ENCODE data around the gene CAPN11. TPM values are rescaled to one million over a fixed set of nuclear protein-coding genes. Genes with fewer than 3 reads are reported as not detected.

The CAPN11 gene
- polyA plus RNA-seq, 1 donor from 2014 or later = not detected

DNA sequence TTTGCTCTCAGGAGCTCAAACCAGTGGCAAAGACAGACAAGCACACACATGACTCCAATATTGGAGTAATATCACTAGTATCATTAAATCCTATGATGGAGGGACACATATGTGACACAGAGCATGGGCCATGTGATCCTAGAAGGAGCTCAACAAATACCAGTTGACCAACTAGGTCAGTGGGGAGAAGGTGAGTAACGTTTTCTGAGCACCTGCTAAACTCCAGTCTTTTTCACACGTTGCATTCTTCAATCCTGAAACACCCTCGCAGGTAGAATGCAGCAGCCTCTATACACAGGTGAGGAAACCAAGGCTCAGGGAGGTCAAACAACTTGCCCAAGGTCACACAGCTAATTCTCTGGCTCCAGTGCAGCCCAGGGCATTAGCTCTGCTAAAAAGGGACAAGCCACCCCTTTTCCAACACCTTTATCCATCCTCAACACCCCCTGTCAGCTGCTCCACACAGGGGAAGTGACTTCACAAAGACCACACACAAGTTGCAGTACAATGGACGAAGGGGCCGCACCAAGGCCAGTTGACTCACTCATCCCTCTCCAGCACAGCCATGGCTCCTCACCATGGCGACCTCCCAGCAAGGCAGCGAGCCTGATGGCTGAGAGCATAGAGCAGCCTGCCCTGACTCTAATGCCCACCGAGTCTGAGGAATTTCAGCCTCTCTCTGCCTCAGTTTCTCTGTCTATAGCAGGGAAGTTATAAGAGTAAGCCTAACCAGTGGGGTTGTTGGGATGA is 4.4 kb downstream of the CAPN11 start:
- Histone ChIP-seq H3K36me3 (ENCODE audit: insufficient read depth, low read length) (no peaks in the 10 kb centered on the region), H3K27me3 (ENCODE audit: insufficient read depth, low read depth, low read length) (no peaks in the 10 kb centered on the region), H3K4me3 (ENCODE audit: low read length) (no peak overlapping the region), H3F3A (ENCODE audit: insufficient read depth, low read length, poor library complexity, severe bottlenecking) (no peaks in the 10 kb centered on the region), H3K9me2 (ENCODE audit: insufficient read depth, low read length) (no peaks in the 10 kb centered on the region), H3K4me2 (ENCODE audit: low read length) (no peak overlapping the region), H3K9me3 (ENCODE audit: low read length) (no peaks in the 10 kb centered on the region), H3K79me2 (replicated peaks; ENCODE audit: insufficient read depth, low read length) (no peaks in the 10 kb centered on the region), H3K9ac (ENCODE audit: low read length) (no peak overlapping the region), H4K20me1 (ENCODE audit: insufficient read depth) (no peaks in the 10 kb centered on the region), H3K27ac (ENCODE audit: low read length) (no peak overlapping the region), H2AFZ (ENCODE audit: low read depth, low read length) (no peak overlapping the region)
- TF ChIP-seq MXI1 (conservative IDR thresholded peaks at IDR 0.05; ENCODE audit: poor library complexity, severe bottlenecking) (no peak), POLR2AphosphoS5 (IDR thresholded peaks at IDR 0.05) (no peak), EZH2 (IDR thresholded peaks at IDR 0.05; ENCODE audit: borderline replicate concordance, insufficient read depth, low read length, poor library complexity, severe bottlenecking) (no peak)
- TF ChIP-seq, protein P1, sequence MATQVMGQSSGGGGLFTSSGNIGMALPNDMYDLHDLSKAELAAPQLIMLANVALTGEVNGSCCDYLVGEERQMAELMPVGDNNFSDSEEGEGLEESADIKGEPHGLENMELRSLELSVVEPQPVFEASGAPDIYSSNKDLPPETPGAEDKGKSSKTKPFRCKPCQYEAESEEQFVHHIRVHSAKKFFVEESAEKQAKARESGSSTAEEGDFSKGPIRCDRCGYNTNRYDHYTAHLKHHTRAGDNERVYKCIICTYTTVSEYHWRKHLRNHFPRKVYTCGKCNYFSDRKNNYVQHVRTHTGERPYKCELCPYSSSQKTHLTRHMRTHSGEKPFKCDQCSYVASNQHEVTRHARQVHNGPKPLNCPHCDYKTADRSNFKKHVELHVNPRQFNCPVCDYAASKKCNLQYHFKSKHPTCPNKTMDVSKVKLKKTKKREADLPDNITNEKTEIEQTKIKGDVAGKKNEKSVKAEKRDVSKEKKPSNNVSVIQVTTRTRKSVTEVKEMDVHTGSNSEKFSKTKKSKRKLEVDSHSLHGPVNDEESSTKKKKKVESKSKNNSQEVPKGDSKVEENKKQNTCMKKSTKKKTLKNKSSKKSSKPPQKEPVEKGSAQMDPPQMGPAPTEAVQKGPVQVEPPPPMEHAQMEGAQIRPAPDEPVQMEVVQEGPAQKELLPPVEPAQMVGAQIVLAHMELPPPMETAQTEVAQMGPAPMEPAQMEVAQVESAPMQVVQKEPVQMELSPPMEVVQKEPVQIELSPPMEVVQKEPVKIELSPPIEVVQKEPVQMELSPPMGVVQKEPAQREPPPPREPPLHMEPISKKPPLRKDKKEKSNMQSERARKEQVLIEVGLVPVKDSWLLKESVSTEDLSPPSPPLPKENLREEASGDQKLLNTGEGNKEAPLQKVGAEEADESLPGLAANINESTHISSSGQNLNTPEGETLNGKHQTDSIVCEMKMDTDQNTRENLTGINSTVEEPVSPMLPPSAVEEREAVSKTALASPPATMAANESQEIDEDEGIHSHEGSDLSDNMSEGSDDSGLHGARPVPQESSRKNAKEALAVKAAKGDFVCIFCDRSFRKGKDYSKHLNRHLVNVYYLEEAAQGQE (IDR thresholded peaks at IDR 0.05; ENCODE audit: borderline replicate concordance) = no peak

DNA sequence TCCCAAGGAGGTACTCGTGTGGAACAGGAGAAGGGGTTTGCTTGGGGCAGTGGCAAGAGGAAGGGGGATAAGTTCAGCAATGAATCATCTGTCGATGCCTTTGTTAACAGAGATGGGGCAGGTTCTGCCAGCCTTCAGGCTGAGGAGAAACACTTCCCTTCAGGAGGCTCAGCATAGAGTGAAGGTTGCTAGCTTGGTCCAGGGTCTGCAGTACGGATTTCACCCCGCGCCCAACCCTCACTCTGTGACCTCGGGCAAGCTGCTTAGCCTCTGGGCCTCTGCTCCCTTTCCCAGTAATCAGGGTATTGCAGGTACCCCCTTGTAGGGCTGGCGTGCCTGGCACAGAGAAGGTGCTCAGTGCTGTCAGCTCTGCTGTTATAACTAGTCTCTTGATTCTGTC is 7.5 kb downstream of the CAPN11 start:
- no peak overlapping the region for H2AFZ ChIP-seq (ENCODE audit: low read depth, low read length)
- H3K4me3 ChIP-seq (ENCODE audit: low read length) = no peak overlapping the region
- H3K79me2 ChIP-seq (replicated peaks; ENCODE audit: insufficient read depth, low read length) = no peaks in the 10 kb centered on the region
- H3K27ac ChIP-seq (ENCODE audit: low read length) = no peak overlapping the region
- no peaks in the 10 kb centered on the region for H3K9me3 ChIP-seq (ENCODE audit: low read length)
- no peak overlapping the region for H3K9ac ChIP-seq (ENCODE audit: low read length)
- no peaks in the 10 kb centered on the region for H3K36me3 ChIP-seq (ENCODE audit: insufficient read depth, low read length)
- TF ChIP-seq MXI1 (conservative IDR thresholded peaks at IDR 0.05; ENCODE audit: poor library complexity, severe bottlenecking) (no peak), RAD21 (conservative IDR thresholded peaks at IDR 0.05) (no peak), TAF1 (IDR thresholded peaks at IDR 0.05; ENCODE audit: low read depth) (no peak), SMC3 (conservative IDR thresholded peaks at IDR 0.05; ENCODE audit: poor library complexity) (no peak), POLR2AphosphoS5 (IDR thresholded peaks at IDR 0.05) (no peak), EP300 (conservative IDR thresholded peaks at IDR 0.05; ENCODE audit: poor library complexity, severe bottlenecking) (no peak), EZH2 (IDR thresholded peaks at IDR 0.05; ENCODE audit: borderline replicate concordance, insufficient read depth, low read length, poor library complexity, severe bottlenecking) (no peak)
- TF ChIP-seq, protein P1 (IDR thresholded peaks at IDR 0.05; ENCODE audit: borderline replicate concordance) = no peak
- TF ChIP-seq, protein P2, sequence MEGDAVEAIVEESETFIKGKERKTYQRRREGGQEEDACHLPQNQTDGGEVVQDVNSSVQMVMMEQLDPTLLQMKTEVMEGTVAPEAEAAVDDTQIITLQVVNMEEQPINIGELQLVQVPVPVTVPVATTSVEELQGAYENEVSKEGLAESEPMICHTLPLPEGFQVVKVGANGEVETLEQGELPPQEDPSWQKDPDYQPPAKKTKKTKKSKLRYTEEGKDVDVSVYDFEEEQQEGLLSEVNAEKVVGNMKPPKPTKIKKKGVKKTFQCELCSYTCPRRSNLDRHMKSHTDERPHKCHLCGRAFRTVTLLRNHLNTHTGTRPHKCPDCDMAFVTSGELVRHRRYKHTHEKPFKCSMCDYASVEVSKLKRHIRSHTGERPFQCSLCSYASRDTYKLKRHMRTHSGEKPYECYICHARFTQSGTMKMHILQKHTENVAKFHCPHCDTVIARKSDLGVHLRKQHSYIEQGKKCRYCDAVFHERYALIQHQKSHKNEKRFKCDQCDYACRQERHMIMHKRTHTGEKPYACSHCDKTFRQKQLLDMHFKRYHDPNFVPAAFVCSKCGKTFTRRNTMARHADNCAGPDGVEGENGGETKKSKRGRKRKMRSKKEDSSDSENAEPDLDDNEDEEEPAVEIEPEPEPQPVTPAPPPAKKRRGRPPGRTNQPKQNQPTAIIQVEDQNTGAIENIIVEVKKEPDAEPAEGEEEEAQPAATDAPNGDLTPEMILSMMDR (IDR thresholded peaks at IDR 0.05; ENCODE audit: poor library complexity, severe bottlenecking) = no peak
- H3K9me2 ChIP-seq (ENCODE audit: insufficient read depth, low read length) = no peaks in the 10 kb centered on the region
- no peaks in the 10 kb centered on the region for H3K27me3 ChIP-seq (ENCODE audit: insufficient read depth, low read depth, low read length)
- H4K20me1 ChIP-seq (ENCODE audit: insufficient read depth) = no peaks in the 10 kb centered on the region
- H3F3A ChIP-seq (ENCODE audit: insufficient read depth, low read length, poor library complexity, severe bottlenecking) = no peaks in the 10 kb centered on the region
- no peak overlapping the region for H3K4me2 ChIP-seq (ENCODE audit: low read length)

Data from neural cell (in vitro differentiated cells).